ENCODE results near the gene ADARB1.

- TF ChIP-seq CTCF (conservative IDR thresholded peaks at IDR 0.05; ENCODE audit: low read depth, low read length) (no peak), MXI1 (IDR thresholded peaks at IDR 0.05; ENCODE audit: borderline replicate concordance, low read depth, low read length) (no peak), CHD1 (IDR thresholded peaks at IDR 0.05; ENCODE audit: low read depth, low read length) (no peak)
Observed at GRCh38 chr21:45085700-45086099, 11.3 kb downstream of the ADARB1 start.

Measured in IMR-90 (cell line).